ENCODE results near the gene NLRP11. TPM values are rescaled to one million over a fixed set of nuclear protein-coding genes. Genes with fewer than 3 reads are reported as not detected.

The NLRP11 gene
- not detected for total RNA-seq
- under 1 TPM in 1 of 3 donors, not detected in 2; 0.04 TPM for polyA plus RNA-seq

DNA sequence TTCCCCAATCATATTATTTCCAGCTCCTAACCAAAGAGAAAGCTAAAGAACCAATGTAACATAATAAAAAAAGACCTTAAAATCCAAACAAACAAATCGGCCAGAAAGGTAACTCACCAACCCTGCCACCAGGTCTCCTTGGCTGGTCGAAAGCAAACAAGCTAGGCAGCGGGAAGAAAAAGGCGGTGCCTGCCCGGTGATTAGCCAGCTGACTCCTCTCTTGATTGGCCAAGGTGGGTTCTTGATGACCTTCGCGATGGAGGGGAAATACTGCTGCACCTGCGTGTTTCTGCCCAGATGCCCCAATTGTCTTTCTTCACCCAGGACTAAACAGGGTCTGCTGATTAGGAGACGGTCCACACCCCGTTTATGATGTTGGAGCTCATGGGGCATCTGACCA lies at the start of gene NLRP11:
NLRP11 (minus strand) TSS at position 154 of the 400 bp plus-strand sequence. CDS start 13,825 bp downstream, outside the sequence.
- no peaks in the 10 kb centered on the region for H3K27me3 ChIP-seq
- TF ChIP-seq POLR2AphosphoS5 (IDR thresholded peaks at IDR 0.05) (no peak), EP300 (IDR thresholded peaks at IDR 0.05) (no peak)
- H3K4me1 ChIP-seq, result no peaks in the 10 kb centered on the region
- no peak for DNase-seq
- H3K4me3 ChIP-seq, result no peak within 1 kb of the TSS
- no peak within 1 kb of the TSS for H3K27ac ChIP-seq
- no peaks in the 10 kb centered on the region for H3K36me3 ChIP-seq
- intact Hi-C loops (cut with DNase I), result no loop called here
- 59 to 87% methylated on average over 10 of the region's 10 CpGs for WGBS, 2 donors
- no peaks in the 10 kb centered on the region for H3K9me3 ChIP-seq

DNA sequence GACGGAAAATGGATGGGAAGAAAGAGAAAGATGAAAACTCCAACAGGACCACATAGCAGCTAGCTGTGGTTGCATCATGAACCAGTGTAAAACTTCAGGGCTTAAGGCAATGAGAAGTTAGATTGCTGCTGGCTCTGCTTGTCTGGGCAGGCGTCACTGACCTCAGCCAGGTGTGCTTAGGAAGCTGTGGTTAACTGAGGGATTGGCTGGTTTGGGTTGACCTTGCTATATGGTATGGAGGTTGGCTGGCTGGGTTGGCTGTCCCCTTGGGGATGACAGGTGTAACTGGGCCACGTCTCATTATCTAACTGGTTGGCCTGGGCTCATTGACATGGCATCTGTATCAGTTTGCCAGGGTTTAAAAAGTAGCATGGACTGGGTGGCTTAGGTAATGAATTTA lies 45.4 kb upstream of the NLRP11 start:
- Histone ChIP-seq H3K36me3 (no peaks in the 10 kb centered on the region), H3K9me3 (peaks cover 0 to 6% (median 1%) of the 10 kb centered on the region in 4 donors), H3K4me3 (no peak overlapping the region), H3K4me1 (no peaks in the 10 kb centered on the region), H3K27me3 (no peaks in the 10 kb centered on the region), H3K27ac (no peak overlapping the region)
- TF ChIP-seq EP300 (IDR thresholded peaks at IDR 0.05), result no peak
- TF ChIP-seq POLR2AphosphoS5 (IDR thresholded peaks at IDR 0.05), result no peak
- TF ChIP-seq CTCF (IDR thresholded peaks at IDR 0.05), result no peak
- TF ChIP-seq POLR2A (IDR thresholded peaks at IDR 0.05), result no peak
- DNase-seq, result no peak
- intact Hi-C loops (cut with DNase I), result no loop called here
- 65 to 71% methylated on average over 3 of the region's 3 CpGs for WGBS, 2 donors

DNA sequence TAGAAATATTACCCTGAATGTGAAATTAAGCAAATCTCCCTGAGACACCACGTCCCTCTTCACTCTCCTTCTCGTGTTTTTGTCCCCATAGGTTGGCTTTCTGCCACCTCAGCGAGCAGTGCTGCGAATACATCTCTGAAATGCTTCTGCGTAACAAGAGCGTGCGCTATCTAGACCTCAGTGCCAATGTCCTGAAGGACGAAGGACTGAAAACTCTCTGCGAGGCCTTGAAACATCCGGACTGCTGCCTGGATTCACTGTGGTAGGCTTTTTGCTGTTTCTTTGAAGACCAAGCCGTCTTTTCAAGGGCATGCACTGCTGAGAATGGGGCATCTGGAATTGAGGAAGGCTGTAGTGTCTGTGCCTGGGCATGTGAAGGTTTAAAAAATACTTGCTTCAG lies 38.9 kb upstream of the NLRP11 start:
- intact Hi-C loops (cut with DNase I), result no loop called here
- no peak for DNase-seq
- TF ChIP-seq CTCF (IDR thresholded peaks at IDR 0.05), result no peak
- no peak for TF ChIP-seq EP300 (IDR thresholded peaks at IDR 0.05)
- no peak for TF ChIP-seq POLR2A (IDR thresholded peaks at IDR 0.05)
- TF ChIP-seq POLR2AphosphoS5 (IDR thresholded peaks at IDR 0.05), result no peak
- H3K9me3 ChIP-seq, result peaks cover 0 to 3% (median 0%) of the 10 kb centered on the region in 4 donors
- no peak overlapping the region for H3K4me3 ChIP-seq
- H3K27ac ChIP-seq, result no peak overlapping the region
- 85 to 88% methylated on average over 11 of the region's 11 CpGs for WGBS, 2 donors
- no peaks in the 10 kb centered on the region for H3K27me3 ChIP-seq
- no peaks in the 10 kb centered on the region for H3K4me1 ChIP-seq
- no peaks in the 10 kb centered on the region for H3K36me3 ChIP-seq

DNA sequence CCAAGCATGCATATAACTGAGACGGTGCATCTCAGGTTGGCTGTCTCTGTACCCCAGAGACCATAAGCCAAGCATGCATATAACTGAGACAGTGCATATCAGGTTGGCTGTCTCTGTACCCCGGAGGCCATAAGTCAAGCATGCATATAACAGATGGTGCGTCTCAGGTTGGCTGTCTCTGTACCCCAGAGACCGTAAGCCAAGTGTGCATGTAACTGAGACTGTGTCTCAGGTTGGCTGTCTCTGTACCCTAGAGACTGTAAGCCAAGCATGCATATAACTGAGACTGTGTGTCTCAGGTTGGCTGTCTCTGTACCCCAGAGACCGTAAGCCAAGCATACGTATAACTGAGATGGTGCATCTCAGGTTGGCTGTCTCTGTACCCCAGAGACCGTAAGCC lies 35.3 kb upstream of the NLRP11 start:
- WGBS, 2 donors, result 92 to 95% methylated on average over 7 of the region's 7 CpGs
- H3K4me3 ChIP-seq, result no peak overlapping the region
- no peak overlapping the region for H3K27ac ChIP-seq
- H3K36me3 ChIP-seq, result no peaks in the 10 kb centered on the region
- no peak for TF ChIP-seq POLR2A (IDR thresholded peaks at IDR 0.05)
- TF ChIP-seq POLR2AphosphoS5 (IDR thresholded peaks at IDR 0.05), result no peak
- TF ChIP-seq CTCF (IDR thresholded peaks at IDR 0.05), result no peak
- TF ChIP-seq EP300 (IDR thresholded peaks at IDR 0.05), result no peak
- no peaks in the 10 kb centered on the region for H3K4me1 ChIP-seq
- intact Hi-C loops (cut with DNase I), result no loop called here
- no peak for DNase-seq
- no peaks in the 10 kb centered on the region for H3K27me3 ChIP-seq
- peaks cover 0 to 1% (median 0%) of the 10 kb centered on the region in 4 donors for H3K9me3 ChIP-seq

- Histone ChIP-seq H3K9me3 (peaks cover 0 to 1% (median 0%) of the 10 kb centered on the region in 4 donors), H3K27ac (no peak overlapping the region), H3K4me1 (no peaks in the 10 kb centered on the region), H3K27me3 (no peaks in the 10 kb centered on the region), H3K4me3 (no peak overlapping the region), H3K36me3 (no peaks in the 10 kb centered on the region)
- WGBS, 2 donors, result 49 to 59% methylated on average over 3 of the region's 3 CpGs
- intact Hi-C loops (cut with DNase I), result no loop called here
- no peak for TF ChIP-seq POLR2AphosphoS5 (IDR thresholded peaks at IDR 0.05)
- no peak for TF ChIP-seq POLR2A (IDR thresholded peaks at IDR 0.05)
- TF ChIP-seq EP300 (IDR thresholded peaks at IDR 0.05), result no peak
- TF ChIP-seq CTCF (IDR thresholded peaks at IDR 0.05), result no peak
- DNase-seq, result no peak
These were observed 34.7 kb upstream of the NLRP11 start for GRCh38 chr19:55866521-55866920.
